ENCODE data around the gene ROCK2. TPM values are rescaled to one million over a fixed set of nuclear protein-coding genes. Genes with fewer than 3 reads are reported as not detected.

ROCK2 gene
- total and polyA plus RNA-seq, 9 of the 15 experiments (the other 6 are each of a cell fraction or from before 2014, with no cell fraction given): 4.9 to 30.6 (median 14.3) TPM

DNA sequence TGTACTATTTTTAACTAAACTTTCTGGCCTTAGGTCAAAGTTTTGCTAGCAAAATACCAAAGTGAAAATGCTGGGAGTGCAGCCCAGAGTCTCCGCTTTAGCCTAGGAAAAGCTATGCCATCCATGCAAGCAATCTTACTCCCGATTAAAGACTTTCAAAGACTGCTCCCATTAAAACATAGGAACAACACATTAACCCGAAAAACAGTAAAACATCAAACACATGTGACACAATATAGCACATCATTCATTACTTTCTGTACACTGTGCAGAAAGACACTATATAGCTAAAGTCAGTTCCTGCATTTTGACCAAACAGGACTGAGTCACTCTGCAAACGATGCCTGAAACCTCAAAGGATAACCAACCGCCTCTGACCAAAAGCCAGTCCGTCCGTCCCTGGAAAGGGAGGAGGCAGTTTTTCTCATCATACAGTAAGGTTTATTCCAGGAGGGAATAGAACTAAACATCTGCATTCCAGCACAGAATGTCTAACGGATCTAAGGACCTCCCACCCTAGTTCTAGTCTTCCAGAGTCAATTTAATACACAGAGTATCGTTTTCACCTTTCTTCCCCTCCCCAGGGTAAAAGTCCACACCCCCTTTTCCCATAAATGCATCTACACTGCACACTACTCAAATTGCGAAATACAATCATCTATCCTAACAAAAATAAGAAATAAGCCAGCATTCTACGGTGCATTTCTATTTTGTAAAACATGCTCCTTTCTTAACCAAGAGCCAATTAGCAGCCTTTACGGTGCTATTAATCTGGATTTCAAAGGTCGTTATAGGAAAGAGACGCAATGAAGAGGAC is 1.7 kb downstream of the ROCK2 start (continued):
- TF ChIP-seq ZNF609 (CRISPR knock-in tag; IDR thresholded peaks at IDR 0.05; ENCODE audit: borderline replicate concordance) (no peak), SMAD3 (CRISPR knock-in tag; conservative IDR thresholded peaks at IDR 0.05) (no peak), YBX1 (IDR thresholded peaks at IDR 0.05) (no peak), ARHGAP35 (IDR thresholded peaks at IDR 0.05; ENCODE audit: partially characterized antibody) (no peak), CBX3 (IDR thresholded peaks at IDR 0.05; ENCODE audit: borderline replicate concordance in 1 of 2, low read length in 2 of 2) (no peak), SMARCC2 (IDR thresholded peaks at IDR 0.05; ENCODE audit: low read depth) (no peak), HDGF (IDR thresholded peaks at IDR 0.05) (no peak), PCBP2 (IDR thresholded peaks at IDR 0.05; ENCODE audit: low read depth, low read length, poor library complexity, severe bottlenecking) (no peak), RNF2 (IDR thresholded peaks at IDR 0.05) (no peak), ZNF518B (CRISPR knock-in tag; IDR thresholded peaks at IDR 0.05) (no peak), ZNF75A (CRISPR knock-in tag; IDR thresholded peaks at IDR 0.05) (no peak), KDM5B (IDR thresholded peaks at IDR 0.05; ENCODE audit: insufficient replicate concordance, low read depth, low read length) (no peak), KDM1A (IDR thresholded peaks at IDR 0.05) (peak; percentile 70 to 76), FOS (IDR thresholded peaks at IDR 0.05; ENCODE audit: extremely low read depth, insufficient read length) (no peak)
- TF ChIP-seq, protein P1, sequence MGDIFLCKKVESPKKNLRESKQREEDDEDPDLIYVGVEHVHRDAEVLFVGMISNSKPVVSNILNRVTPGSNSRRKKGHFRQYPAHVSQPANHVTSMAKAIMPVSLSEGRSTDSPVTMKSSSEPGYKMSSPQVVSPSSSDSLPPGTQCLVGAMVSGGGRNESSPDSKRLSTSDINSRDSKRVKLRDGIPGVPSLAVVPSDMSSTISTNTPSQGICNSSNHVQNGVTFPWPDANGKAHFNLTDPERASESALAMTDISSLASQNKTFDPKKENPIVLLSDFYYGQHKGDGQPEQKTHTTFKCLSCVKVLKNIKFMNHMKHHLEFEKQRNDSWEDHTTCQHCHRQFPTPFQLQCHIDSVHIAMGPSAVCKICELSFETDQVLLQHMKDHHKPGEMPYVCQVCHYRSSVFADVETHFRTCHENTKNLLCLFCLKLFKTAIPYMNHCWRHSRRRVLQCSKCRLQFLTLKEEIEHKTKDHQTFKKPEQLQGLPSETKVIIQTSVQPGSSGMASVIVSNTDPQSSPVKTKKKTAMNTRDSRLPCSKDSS (IDR thresholded peaks at IDR 0.05; ENCODE audit: low read depth, partially characterized antibody): no peak
- TF ChIP-seq, protein P2, sequence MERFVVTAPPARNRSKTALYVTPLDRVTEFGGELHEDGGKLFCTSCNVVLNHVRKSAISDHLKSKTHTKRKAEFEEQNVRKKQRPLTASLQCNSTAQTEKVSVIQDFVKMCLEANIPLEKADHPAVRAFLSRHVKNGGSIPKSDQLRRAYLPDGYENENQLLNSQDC (CRISPR knock-in tag; IDR thresholded peaks at IDR 0.05): no peak
